Suprapubic skin (tissue), 4 donors: ENCODE data around the gene NPTXR.

ENCODE experiments used
- CTCF ChIP-seq, 2 donors: fragments of 200-600 bp in 1 of 2; fragments of 450-650 bp in 1 of 2; sonication (generic) in 1 of 2; IDR thresholded peaks; one replicate each; pipeline ENCODE4 v1.5.1; 2016 to 2019; ENCODE audit warnings: antibody characterized with exemption in 2 of 2, mild to moderate bottlenecking in 1 of 2, moderate library complexity in 1 of 2
- EP300 ChIP-seq: sonication (generic); formaldehyde crosslinking; IDR thresholded peaks from one replicate; pipeline ENCODE4 v1.6.1; 2017; ENCODE audit warnings: antibody characterized with exemption
- POLR2A ChIP-seq, 2 donors: fragments of 450-650 bp; IDR thresholded peaks; one replicate each; pipeline ENCODE4 v1.6.1; 2017; ENCODE audit warnings: antibody characterized with exemption in 2 of 2, mild to moderate bottlenecking in 2 of 2, moderate library complexity in 2 of 2
- POLR2AphosphoS5 ChIP-seq, 3 donors: sonication (generic); formaldehyde crosslinking; IDR thresholded peaks; one replicate each; pipeline ENCODE4 v1.6.1; 2017; ENCODE audit warnings: antibody characterized with exemption in 3 of 3

- TF ChIP-seq CTCF (IDR thresholded peaks at IDR 0.05): no peak
- no peak for TF ChIP-seq EP300
- peak in 1 of 2 donors; percentile 13 for TF ChIP-seq POLR2A (IDR thresholded peaks at IDR 0.05)
- no peak for TF ChIP-seq POLR2AphosphoS5 (IDR thresholded peaks at IDR 0.05)
These were observed 49.9 kb downstream of the NPTXR start, which contains the start of gene DNAL4 for GRCh38 chr22:38793721-38794466.
